Ureter (tissue), 1 donor: ENCODE measurements around the gene MYL7. TPM values are rescaled to one million over a fixed set of nuclear protein-coding genes. Genes with fewer than 3 reads are reported as not detected.

Source experiments
- DNase-seq: peaks from one replicate; pipeline ENCODE4 v3.0.0-alpha.2; 2020; ENCODE audit warnings: low spot score
- total RNA-seq: library from RNA; stranded (reverse); gene quantifications from one replicate; pipeline ENCODE4 v1.2.4, GENCODE V29; 2023
- donor health status: DM: yes; HTN: yes; CAD: no.

Gene MYL7
- total RNA-seq, 1 donor from 2014 or later, result not detected

DNA sequence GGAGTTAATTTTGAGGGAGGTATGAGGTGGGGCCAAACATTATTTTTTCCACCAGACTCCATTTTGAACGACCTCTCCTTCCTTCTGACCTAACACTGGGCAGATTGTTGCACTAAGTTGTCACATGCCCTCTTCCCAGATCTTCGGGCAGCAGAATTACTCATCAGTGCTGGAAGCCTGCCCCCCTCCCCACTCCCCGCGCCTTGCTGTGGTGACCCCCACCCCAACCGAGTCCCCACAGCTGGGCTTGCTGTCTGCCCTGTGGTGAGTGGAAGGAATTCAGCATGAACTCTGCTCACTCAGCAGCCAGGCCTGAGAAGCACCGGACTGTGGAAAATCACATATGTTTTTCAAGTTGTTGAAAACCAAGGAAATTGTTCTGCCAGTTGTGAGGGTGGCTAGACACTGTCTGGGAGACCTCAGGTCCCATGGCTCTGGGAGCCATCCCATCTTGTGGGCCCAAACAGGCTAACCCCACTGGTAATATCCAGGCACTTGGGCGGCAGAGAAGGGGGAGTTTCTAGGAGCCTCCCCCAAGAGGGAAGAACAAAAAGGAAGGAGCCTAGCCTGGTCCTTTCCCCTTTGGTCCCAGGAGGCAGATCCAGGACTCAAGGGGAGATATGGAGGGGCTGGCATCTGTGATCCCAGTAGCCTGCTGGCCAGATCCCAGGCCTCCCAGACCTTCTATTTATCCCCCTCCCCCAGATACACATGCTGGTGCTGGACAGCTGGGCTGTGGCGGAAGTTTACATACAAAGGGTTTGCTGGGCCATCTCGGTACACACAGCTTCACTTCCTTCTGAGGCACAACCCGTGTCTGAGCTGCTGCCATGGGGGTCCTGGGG lies 40.5 kb downstream of the MYL7 start:
- DNase-seq, result no peak

GRCh38 chr7:44099669-44100068 lies 41.5 kb downstream of the MYL7 start:
- DNase-seq, result no peak

- no peak for DNase-seq
Measured at GRCh38 chr7:44098092-44099068, 42.8 kb downstream of the MYL7 start.

DNA sequence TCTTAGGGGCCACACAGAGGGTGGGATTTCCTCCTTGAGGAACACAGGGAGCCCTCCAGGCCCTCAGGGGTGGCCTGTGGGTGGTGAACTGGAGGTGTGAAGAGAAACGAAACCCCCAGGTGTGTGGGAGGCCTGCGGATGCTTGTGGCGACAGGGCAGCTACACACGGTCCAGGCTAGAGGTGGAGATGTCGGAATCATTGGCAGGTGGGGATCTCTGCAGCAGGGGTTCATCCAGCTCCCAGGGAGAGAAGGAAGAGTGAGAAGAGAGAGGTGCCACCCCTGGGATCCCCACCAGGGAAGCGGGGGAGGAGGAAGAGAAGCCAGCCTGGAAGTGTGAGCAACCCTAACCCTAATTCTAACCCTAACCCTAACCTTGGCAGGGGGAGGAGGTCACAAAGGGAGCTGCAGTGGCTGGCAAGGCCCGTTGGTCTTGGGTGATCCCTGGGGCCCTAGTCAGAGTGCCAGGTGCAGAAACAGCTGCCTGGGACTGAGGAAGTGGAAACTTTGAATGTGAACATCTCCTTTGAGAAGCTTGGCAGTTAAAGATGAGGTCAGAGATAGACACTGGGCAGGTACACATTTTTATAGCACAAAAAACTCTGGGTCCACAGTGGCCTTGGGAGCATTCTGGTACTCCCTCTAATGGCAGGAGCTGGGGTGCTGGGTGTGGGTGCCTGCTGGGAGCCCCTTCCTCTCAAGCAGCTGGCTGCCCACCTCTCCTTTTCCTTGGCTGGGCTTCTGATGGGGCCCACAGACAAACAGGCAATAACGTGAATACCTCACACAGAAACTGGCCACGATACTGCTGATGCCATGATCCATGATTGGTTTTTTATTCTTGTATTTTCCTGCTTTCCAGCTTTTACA lies 43.8 kb downstream of the MYL7 start:
- DNase-seq, result no peak

- no peak for DNase-seq
Measured at GRCh38 chr7:44096326-44096881, 44.7 kb downstream of the MYL7 start.

- DNase-seq, result no peak
Measured at GRCh38 chr7:44095781-44096180, 45.4 kb downstream of the MYL7 start.

GRCh38 chr7:44094883-44095592 lies 46.1 kb downstream of the MYL7 start:
- DNase-seq, result no peak

DNA sequence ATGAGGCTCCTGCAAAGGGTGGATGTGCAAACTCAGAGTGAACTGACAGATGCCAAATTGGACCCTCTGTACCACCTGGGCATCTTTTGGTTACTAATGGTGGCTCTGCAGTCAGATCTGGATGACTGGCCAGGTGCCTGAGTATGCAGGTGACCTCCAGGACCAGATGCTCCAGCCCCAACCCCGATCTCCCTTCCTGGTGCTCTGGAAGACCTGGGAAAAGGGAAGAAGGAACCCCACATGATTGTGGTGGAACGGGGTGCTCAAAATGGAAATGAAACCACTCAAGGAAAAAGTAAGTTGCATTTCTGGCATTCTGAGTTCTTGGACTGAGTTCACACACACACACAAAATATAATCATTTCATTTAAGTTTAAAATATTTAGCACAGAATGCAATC lies 46.8 kb downstream of the MYL7 start:
- no peak for DNase-seq

GRCh38 chr7:44093102-44093641 lies 48.0 kb downstream of the MYL7 start:
- no peak for DNase-seq

Other genes with a start within 250 kb of the MYL7 start
- gene URGCP, start 234.7 kb downstream of the MYL7 start, total RNA-seq, result 39.1 TPM
- gene UBE2D4, start 214.9 kb downstream of the MYL7 start, total RNA-seq, result 27.4 TPM
- gene SPDYE1, start 143.4 kb downstream of the MYL7 start, total RNA-seq, result not detected
- 107 TPM for gene DBNL, start 96.6 kb downstream of the MYL7 start, total RNA-seq
- gene PGAM2, start 75.8 kb downstream of the MYL7 start, total RNA-seq, result 0.62 TPM
- gene POLM, start 58.8 kb downstream of the MYL7 start, total RNA-seq, result 46.5 TPM
- 131 TPM for gene AEBP1, start 37.0 kb downstream of the MYL7 start, total RNA-seq
- 92.0 TPM for gene POLD2, start 17.8 kb downstream of the MYL7 start, total RNA-seq
- 0.39 TPM for gene GCK, start 48.1 kb upstream of the MYL7 start, total RNA-seq
- gene YKT6, start 59.6 kb upstream of the MYL7 start, total RNA-seq, result 64.2 TPM
- gene CAMK2B, start 184.3 kb upstream of the MYL7 start, total RNA-seq, result not detected